PC-3 (cell line): ENCODE data around the gene USF3. TPM values are rescaled to one million over a fixed set of nuclear protein-coding genes. Genes with fewer than 3 reads are reported as not detected.

Source experiments
- ATAC-seq: fragments of 200-7000 bp; cut with Tn5 transposase; 2 replicates; pipeline ENCODE4 v1.9.1; 2020; ENCODE audit warnings: mild to moderate bottlenecking, moderate library complexity
- BruUV-seq: library from RNA; stranded (reverse); fragments of 400-500 nt; replicated peaks from 2 replicates; lab custom pipeline; 2021; lab: Mats Ljungman, UMichigan
- CTCF ChIA-PET: fragments of 300-600 bp; sonication (Branson Sonifier 250); formaldehyde crosslinking; loops from one replicate; lab custom pipeline; 2022; ENCODE audit warnings: antibody characterized with exemption; lab: Charles Lee
- POLR2A ChIA-PET: fragments of 300-600 bp; sonication (Branson Sonifier 250); formaldehyde crosslinking; loops from one replicate; lab custom pipeline; 2022; ENCODE audit warnings: antibody characterized with exemption; ENCODE audit not compliant: unreplicated experiment; lab: Charles Lee
- DNase-seq: peaks from one replicate; pipeline ENCODE4 v3.0.0-alpha.2; 2015
- H2AFZ ChIP-seq: fragments of 300-600 bp; sonication (generic); 2 replicates; pipeline ENCODE4 v1.6.0; 2016; ENCODE audit warnings: antibody characterized with exemption, low read length
- H3F3A ChIP-seq: fragments of 300-600 bp; sonication (generic); one replicate; pipeline ENCODE4 v1.6.0; 2017; ENCODE audit warnings: antibody characterized with exemption, low read length, control low read depth, mild to moderate bottlenecking; ENCODE audit not compliant: unreplicated experiment
- H3K27ac ChIP-seq: fragments of 300-600 bp; sonication (generic); 2 replicates; pipeline ENCODE4 v1.5.1; 2016; ENCODE audit warnings: mild to moderate bottlenecking, low read length
- H3K27me3 ChIP-seq: fragments of 300-600 bp; sonication (generic); 2 replicates; pipeline ENCODE4 v1.6.1; 2016; ENCODE audit warnings: low read length, mixed read lengths
- H3K36me3 ChIP-seq: fragments of 300-600 bp; sonication (generic); 2 replicates; pipeline ENCODE4 v1.6.1; 2016; ENCODE audit warnings: low read depth, mixed run types, low read length, mixed read lengths
- H3K4me1 ChIP-seq: fragments of 300-600 bp; sonication (generic); 2 replicates; pipeline ENCODE4 v1.5.1; 2016; ENCODE audit warnings: low read length; ENCODE audit not compliant: insufficient read depth
- H3K4me2 ChIP-seq: fragments of 300-600 bp; sonication (generic); 2 replicates; pipeline ENCODE4 v1.6.0; 2016; ENCODE audit warnings: low read length
- H3K4me3 ChIP-seq: fragments of 300-600 bp; sonication (generic); 2 replicates; pipeline ENCODE4 v1.5.1; 2016; ENCODE audit warnings: mild to moderate bottlenecking, low read length, mixed read lengths
- H3K79me2 ChIP-seq: fragments of 300-600 bp; sonication (generic); 2 replicates; pipeline ENCODE4 v1.6.1; 2017; ENCODE audit warnings: low read length, mixed read lengths
- H3K9ac ChIP-seq: fragments of 300-600 bp; sonication (generic); 2 replicates; pipeline ENCODE4 v1.6.0; 2016; ENCODE audit warnings: mild to moderate bottlenecking, low read length
- H3K9me2 ChIP-seq: fragments of 300-600 bp; sonication (generic); replicated peaks from 2 replicates; pipeline ENCODE4 v1.6.1; 2016; ENCODE audit warnings: mixed run types, low read length, mixed read lengths
- H3K9me3 ChIP-seq: fragments of 300-600 bp; sonication (generic); 2 replicates; pipeline ENCODE4 v1.6.1; 2016; ENCODE audit warnings: low read length, mixed read lengths
- H4K20me1 ChIP-seq: fragments of 300-600 bp; sonication (generic); 2 replicates; pipeline ENCODE4 v1.6.1; 2016; ENCODE audit warnings: low read length, mixed read lengths
- CTCF ChIP-seq: fragments of 300-600 bp; sonication (generic); conservative IDR thresholded peaks from 2 replicates; pipeline ENCODE4 v1.5.1; 2017; ENCODE audit warnings: antibody characterized with exemption, low read depth, mild to moderate bottlenecking, low read length
- EZH2 ChIP-seq: fragments of 300-600 bp; sonication (generic); IDR thresholded peaks from one replicate; pipeline ENCODE4 v1.6.1; 2017; ENCODE audit warnings: antibody characterized with exemption, mild to moderate bottlenecking, low read length; ENCODE audit not compliant: unreplicated experiment
- EZH2phosphoT487 ChIP-seq: fragments of 300-600 bp; sonication (generic); IDR thresholded peaks from 2 replicates; pipeline ENCODE4 v1.6.1; 2018; ENCODE audit warnings: mild to moderate bottlenecking, antibody characterized with exemption, low read length, borderline replicate concordance
- intact Hi-C: fragments of 100-400 bp; cut with micrococcal nuclease; formaldehyde crosslinking; loops from 2 replicates; pipeline ENCODE4 v1.9.0; 2023
- total RNA-seq: library from RNA; depleted of rRNA; stranded (reverse); fragments of >200 nt; gene quantifications from 2 replicates; pipeline ENCODE4 v1.2.3, GENCODE V29; 2014

The USF3 gene
- total RNA-seq, 1 experiment from 2014 or later = 10.5 TPM

GRCh38 chr3:113664523-113665094 is 31.8 kb downstream of the USF3 start:
- no TSS peak for BruUV-seq
- no peak overlapping the region for H3K9ac ChIP-seq
- no peak overlapping the region for H3K4me3 ChIP-seq
- no peak overlapping the region for H3K4me2 ChIP-seq
- no peak overlapping the region for H3K27ac ChIP-seq
- no peaks in the 10 kb centered on the region for H3K9me3 ChIP-seq
- no peak for DNase-seq
- POLR2A ChIA-PET = no interaction called here
- H3K36me3 ChIP-seq = peaks cover 3% of the 10 kb centered on the region; the same call in 1 of the 2 replicates
- H3K4me1 ChIP-seq = 0 out of 2 replicates have a peak, but pooled peaks cover 5% of the 10 kb centered on the region
- H2AFZ ChIP-seq = no peak overlapping the region
- H3F3A ChIP-seq = no peaks in the 10 kb centered on the region
- H3K27me3 ChIP-seq = no peaks in the 10 kb centered on the region
- no peaks in the 10 kb centered on the region for H4K20me1 ChIP-seq
- no peak for ATAC-seq
- intact Hi-C loops = no loop called here
- H3K79me2 ChIP-seq = no peaks in the 10 kb centered on the region
- TF ChIP-seq EZH2 (no peak), EZH2phosphoT487 (no peak), CTCF (no peak)
- CTCF ChIA-PET = no interaction called here
- H3K9me2 ChIP-seq = no peaks in the 10 kb centered on the region

- Histone ChIP-seq H3F3A (no peaks in the 10 kb centered on the region), H3K9ac (no peak overlapping the region), H3K4me2 (no peak overlapping the region), H3K36me3 (peaks cover 3% of the 10 kb centered on the region; the same call in 1 of the 2 replicates), H3K4me1 (0 out of 2 replicates have a peak, but pooled peaks cover 5% of the 10 kb centered on the region), H3K4me3 (no peak overlapping the region), H2AFZ (no peak overlapping the region), H3K79me2 (no peaks in the 10 kb centered on the region), H3K27me3 (no peaks in the 10 kb centered on the region), H4K20me1 (no peaks in the 10 kb centered on the region), H3K9me3 (no peaks in the 10 kb centered on the region), H3K27ac (no peak overlapping the region), H3K9me2 (no peaks in the 10 kb centered on the region)
- CTCF ChIA-PET = no interaction called here
- TF ChIP-seq CTCF (no peak), EZH2phosphoT487 (no peak), EZH2 (no peak)
- DNase-seq = no peak
- POLR2A ChIA-PET = no interaction called here
- BruUV-seq = no TSS peak
- intact Hi-C loops = no loop called here
- no peak for ATAC-seq
These were observed 32.7 kb downstream of the USF3 start for GRCh38 chr3:113663761-113664160.

GRCh38 chr3:113663324-113663750 is 33.1 kb downstream of the USF3 start:
- POLR2A ChIA-PET = no interaction called here
- no peaks in the 10 kb centered on the region for H3K79me2 ChIP-seq
- CTCF ChIA-PET = no interaction called here
- H3K9ac ChIP-seq = no peak overlapping the region
- no peak for TF ChIP-seq EZH2
- TF ChIP-seq EZH2phosphoT487 = no peak
- TF ChIP-seq CTCF = no peak
- 0 out of 2 replicates have a peak, but pooled peaks cover 5% of the 10 kb centered on the region for H3K4me1 ChIP-seq
- DNase-seq (no peak), ATAC-seq (no peak)
- H3K4me2 ChIP-seq = no peak overlapping the region
- H3K27ac ChIP-seq = no peak overlapping the region
- intact Hi-C loops = no loop called here
- no peaks in the 10 kb centered on the region for H4K20me1 ChIP-seq
- H3K36me3 ChIP-seq = peaks cover 3% of the 10 kb centered on the region; the same call in 1 of the 2 replicates
- H3K9me3 ChIP-seq = no peaks in the 10 kb centered on the region
- H3K9me2 ChIP-seq = no peaks in the 10 kb centered on the region
- no peak overlapping the region for H2AFZ ChIP-seq
- no peaks in the 10 kb centered on the region for H3F3A ChIP-seq
- no TSS peak for BruUV-seq
- H3K4me3 ChIP-seq = no peak overlapping the region
- no peaks in the 10 kb centered on the region for H3K27me3 ChIP-seq
